Stimulated activated CD4-positive, alpha-beta T cell treated with anti-CD3 and anti-CD28 coated beads, Interleukin-4, amount 100 ng/mL, for 48 hours (primary cell): ENCODE data around the gene MAP3K21.
A peak's percentile ranks its signal among the peaks of the same experiment; 100 is the strongest.

Experiments used
- DNase-seq, 2 donors: peaks; one replicate each; pipeline ENCODE4 v3.0.0-alpha.2; 2020; ENCODE audit warnings: low read depth in 2 of 2

The MAP3K21 gene

DNA sequence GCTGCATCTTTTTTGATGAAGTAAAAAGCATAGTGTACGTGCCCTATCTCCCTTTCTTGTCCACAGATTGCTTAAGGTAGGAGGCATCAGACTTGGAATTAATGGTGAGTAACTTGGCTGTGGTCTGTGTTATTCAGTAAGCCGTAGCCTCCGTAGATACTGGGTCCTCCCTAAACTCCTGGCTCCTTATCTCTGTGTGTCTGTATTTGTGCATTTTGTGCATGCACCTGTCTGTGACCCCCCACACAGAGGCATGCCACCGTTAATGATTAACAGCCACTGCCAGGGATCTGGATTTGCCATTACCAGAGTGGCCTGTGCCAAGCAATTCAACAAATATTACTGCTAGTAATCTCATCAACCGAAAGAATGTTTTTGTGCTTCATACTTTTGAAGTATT is 31.9 kb downstream of the MAP3K21 start:
- no peak for DNase-seq

DNA sequence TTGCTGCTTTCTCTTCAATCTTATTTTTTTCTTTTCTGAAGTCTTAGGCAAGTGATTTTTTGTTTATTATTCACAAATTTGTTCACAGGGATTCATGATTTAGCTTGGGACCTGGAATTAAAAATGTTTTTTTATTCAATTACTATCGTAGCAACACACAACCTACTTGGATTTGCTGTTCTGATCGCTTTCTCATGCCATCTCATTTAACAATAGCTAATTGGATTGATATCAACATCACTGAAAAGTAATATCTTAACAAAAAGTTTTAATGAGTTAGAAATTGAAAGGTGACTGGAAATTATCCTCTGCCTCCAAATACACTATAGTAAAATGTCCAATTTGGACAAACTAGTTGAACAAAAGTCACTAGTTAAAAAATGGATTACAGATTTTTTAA is 32.4 kb downstream of the MAP3K21 start:
- DNase-seq, result no peak

DNA sequence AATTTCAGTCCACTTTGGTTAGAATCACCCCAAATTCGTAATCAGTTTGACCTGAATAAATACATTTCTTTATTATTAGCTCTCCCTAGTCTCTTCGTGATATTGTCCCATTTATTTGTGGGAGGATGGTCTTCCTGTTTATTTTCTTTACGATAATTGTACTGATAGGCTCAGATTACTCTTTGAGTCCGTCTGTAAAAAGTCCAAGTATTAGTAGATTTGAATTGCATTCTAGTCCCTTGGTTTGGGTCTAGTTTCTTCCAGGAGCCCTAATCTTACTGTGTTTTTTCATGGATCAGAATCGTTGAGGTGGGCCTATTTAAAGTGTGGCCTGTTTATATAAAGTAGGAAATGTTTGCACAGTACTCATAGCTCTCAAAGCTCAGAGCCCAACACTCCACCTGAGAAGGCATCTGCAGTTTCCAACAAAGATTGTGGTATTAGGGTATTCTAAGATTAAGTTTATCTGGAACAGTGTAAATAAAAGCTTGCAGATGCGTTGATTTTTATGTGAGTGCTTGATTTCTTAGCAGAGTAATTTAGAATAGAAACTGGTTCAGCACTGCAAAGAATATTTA is 33.1 kb downstream of the MAP3K21 start:
- DNase-seq, result no peak

DNA sequence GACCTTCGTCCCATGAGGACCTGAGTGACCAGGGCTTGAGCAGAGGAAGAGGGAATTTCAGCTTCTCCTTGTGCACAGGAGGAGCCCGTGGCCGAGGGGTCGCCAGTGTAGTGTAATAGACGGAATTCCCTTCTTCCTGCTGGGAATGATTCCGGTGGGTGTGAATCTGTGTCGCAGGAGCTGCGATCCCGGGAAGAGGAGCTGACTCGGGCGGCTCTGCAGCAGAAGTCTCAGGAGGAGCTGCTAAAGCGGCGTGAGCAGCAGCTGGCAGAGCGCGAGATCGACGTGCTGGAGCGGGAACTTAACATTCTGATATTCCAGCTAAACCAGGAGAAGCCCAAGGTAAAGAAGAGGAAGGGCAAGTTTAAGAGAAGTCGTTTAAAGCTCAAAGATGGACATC is 34.4 kb downstream of the MAP3K21 start:
- no peak for DNase-seq

DNA sequence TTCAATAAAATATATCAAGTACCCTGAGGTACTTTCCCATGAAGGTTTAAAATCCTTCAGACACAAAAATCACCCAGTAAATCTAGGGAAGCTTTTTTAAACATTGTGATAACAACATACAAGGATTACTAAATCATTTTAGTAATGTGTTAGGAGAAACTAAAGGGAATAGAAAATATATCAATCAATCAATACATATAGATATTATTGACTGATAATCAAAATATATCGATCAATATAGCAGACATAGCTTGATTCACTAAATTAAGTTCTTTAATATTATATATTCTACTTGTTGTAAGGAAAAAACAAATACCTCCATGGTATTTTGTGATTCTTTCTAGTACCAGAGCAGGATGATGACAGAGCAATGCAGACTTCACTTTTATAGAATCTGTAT is 35.2 kb downstream of the MAP3K21 start:
- DNase-seq, result no peak

DNA sequence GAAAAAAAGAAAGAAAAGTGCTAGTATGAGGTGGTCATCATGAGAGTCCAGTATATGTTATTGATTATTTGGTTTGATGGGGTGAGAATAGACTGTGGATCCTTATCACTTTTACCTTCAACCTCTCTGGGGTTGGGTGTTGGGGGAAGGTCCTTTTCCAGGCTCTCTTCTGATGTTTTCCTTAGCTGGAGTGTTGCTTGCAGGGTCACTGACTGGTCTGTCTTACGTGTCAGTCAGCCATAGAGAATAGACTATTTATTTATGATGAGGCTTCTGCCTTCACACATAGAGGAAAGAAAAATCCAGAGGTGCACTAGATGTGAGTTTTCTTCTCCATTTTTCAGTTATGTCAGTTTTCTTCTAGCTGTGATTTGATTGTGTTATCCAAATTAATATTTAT is 36.5 kb downstream of the MAP3K21 start:
- DNase-seq, result no peak

DNA sequence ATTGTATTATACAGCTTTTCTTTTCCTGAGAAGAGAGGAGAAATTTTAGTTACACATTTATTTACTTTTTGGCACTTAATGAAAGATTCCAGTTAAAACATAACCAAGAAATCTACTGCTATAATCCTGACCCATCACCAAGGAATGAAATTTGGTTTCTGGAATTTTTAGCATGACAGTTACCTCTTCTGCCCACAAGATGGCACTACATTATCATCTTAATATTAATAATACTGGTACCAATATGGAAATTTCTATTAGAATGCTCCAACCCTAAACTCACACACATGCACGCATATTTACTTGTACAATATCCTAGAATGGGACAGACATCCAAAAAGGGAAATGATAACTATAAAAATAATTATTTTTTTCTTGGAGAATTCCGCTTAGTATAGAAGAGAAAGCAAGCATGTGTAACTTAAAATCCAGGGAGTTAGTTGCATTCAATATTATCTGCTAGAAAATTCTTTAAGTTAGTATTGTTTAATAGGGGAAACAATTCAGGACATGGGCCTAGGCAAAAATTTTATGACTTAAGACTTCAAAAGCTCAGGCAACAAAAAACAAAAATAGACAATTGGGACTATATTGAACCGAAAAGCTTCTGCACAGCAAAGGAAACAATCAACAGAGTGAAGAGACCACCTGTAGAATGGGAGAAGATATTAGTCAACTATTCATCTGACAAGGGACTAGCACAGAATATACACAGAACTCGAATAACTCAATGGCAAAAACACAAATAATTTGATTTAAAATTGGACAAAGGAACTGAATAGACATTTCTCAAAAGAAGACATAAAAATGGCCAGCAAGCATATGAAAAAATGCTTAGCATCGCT is 37.4 kb downstream of the MAP3K21 start:
- DNase-seq, result no peak

DNA sequence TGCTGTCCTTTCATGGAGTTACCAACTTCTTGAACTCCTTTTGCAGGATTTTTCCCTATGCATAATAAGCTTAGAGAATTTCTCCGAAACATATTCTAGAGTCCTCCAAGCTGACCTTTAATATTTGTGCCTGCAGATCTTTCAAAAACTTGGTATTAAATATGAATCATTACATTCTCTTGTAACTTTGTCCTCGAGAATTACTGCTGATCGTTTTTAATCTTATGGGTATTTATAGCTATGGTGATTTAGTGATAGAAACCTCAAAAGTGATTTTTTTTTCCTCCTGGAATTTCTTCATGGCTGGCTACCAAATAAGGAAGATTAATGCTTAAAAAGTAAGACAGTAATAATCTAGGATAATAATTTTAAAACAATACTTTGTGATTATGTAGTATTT is 39.1 kb downstream of the MAP3K21 start:
- DNase-seq, result no peak

DNA sequence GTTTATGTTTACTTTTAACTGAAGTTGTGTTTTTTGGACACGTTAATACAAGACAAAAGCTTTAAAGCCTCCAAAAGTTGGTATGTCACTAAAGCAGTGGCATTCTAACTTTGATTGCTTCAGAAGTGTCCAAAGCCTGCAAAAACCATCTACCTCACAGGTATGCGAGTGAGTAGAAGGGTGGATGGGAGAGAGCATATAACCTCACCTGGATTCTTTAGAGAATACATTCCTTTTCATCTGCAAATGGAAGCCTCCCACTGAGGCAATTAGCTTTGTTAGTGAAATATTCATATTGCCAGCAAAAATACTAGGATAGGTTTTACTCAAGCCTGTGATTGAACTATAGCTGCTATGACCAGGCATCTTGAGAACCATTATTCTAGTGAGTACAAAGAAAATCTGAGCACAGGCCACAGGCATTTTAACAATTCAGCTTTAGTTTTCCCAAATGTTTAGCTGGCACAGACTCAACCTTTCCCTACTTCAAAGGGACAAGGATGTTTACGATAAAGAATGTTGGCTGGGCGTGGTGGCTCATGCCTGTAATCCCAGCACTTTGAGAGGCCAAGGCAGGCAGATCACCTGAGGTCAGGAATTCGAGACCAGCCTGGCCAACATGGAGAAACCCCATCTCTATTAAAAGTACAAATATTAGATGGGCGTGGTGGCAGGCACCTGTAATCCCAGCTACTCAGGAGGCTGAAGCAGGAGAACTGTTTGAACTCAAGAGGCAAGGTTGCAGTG is 39.7 kb downstream of the MAP3K21 start:
- DNase-seq, result no peak

DNA sequence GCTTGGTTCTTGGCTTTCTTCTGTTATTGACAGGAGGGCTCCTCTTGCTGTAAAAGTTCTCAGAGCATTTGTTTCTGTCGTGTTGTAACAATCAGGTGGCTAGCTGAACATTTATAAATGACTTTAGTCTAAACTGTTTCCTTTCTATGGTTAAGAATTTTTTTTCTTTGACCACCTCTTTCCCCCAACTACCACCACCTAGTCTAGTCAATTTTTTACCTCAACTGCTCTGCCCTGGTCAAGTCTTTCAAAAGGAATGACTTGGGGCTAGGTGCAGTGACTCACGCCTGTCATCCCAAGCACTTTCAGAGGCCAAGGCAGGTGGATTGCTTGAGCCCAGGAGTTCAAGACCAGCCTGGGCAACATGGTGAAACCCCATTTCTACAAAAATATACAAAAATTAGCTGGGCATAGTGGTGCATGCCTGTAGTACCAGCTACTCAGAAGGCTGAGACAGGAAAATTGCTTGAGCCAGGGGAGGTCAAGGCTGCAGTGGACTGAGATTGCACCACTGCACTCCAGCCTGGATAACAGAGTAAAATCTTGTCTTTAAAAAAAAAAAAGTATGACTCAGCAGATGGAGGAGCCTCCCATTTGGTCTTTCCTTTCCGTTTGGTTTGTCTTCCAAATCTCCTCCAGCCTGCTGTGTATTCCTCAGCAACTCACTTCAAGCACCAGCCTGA is 40.7 kb downstream of the MAP3K21 start:
- no peak for DNase-seq

DNA sequence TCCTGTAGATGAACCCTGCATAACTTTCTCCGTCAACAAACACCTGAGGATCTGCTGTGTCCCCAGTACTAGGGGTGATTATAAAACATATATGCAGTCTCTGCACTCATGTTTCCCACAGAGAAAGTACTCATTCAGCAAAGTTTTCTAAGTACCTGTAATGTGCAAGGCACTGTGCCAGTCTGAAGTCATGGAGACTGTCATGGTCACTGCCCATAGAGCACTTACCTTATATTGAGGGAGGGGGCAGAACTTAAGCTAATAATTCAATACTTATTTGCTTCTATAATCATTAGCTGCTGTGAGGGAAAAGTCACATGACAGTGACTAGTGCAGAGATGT is 41.2 kb downstream of the MAP3K21 start:
- DNase-seq, result no peak

DNA sequence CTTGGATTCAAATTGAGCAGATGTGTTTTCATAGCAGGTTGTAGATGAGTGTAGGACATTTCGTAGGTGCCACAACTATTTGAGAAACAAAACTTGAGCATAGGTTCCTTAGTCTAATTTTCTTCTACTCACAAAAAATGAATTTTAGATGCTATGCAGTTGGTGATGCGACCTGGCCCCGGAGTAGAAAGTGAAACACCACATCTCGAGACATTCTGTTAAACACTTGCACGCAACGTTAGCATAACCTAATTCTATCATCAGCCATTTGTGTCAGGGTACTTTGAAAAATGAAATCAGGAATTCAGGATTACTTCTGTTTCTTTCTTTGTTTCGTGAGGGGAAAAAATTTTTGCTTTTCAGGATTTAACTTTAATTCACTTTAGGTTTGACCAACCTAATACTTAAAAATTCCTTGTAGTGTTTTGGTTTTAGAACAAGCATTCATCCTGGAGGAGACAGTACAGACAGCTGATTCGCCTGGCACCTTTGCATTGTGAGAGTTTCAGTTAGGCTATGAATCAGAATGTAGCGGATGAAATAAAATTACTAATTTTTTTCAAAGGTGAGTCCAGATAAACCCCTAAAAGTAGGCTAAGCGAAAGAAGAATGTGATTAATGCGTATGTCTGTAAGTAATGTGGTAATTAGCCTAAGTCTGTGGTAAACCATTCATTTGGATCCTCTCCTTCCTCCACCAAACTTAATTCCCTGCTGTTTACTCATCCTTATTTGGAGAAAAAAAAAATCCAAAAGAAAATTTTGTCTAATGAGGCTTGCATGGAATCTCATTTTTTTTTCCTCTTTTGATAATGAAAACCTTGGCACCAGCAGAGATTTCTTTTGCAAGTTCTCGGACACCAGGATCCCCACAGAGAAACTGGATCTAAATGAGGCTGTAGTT is 44.9 kb downstream of the MAP3K21 start:
- DNase-seq, result no peak

DNA sequence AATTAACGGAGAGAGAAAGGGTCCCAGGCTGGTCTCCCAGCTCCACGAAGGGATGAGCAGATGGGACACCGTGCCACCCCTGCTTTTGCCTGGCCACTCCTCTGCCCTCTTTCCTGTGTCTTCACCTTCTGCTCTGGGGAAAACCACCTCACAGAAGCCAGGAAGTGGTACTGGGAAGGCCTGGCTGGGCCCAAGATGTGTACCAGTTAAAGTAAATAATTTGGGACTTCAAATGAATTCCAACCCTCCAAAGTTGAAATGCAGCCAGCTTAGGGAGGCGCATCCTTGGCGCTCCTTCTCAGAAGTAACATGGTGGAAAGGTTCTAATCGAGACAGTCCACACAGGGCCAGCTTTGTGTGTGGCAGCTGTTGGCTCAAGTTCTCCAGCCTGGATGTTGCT is 45.7 kb downstream of the MAP3K21 start:
- DNase-seq, result no peak

DNA sequence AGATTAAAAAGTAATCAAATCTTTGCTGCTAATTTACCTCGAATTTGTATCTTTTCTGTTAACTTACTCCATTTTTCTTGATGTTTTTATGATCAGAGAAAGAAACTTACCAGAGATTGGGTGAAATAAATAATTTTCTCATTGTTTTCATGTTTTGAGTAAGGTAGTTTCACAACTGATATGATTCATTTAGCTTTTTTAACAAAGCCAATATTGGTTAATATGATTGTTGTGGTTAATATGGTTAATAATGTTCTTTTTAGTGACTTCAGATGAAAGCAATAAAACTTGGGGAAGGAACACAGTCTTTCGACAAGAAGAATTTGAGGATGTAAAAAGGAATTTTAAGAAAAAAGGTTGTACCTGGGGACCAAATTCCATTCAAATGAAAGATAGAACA is 48.1 kb downstream of the MAP3K21 start:
- no peak for DNase-seq

DNA sequence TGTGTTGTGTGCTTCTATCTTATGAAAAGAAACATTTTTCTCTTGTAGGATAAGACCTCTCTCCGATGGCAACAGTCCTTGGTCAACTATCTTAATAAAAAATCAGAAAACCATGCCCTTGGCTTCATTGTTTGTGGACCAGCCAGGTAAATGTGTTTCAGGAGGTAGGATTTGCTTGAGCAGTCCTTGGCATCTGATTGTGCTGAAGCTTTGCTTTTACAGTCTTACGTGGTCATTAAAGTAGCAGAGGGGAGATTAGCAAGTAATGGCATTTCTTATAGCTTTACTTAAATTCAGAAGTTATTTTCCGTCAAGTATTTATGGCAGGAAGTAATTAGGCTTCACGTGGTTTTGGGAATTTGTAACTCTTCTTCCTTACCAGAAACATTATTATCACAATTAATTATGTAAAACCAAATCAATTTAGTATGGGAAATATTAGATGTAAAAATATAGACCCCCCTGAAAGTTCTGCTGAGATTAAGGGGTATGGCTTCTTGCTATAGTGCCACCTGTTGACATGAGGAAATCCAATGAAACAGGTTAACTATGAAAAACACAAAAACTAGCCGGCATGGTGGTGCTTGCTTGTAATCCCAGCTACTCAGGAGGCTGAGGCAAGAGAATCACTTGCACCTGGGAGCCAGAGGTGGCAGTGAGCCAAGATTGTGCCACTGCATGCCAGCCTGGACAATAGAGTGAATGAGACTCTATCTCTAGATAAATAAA is 49.0 kb downstream of the MAP3K21 start:
- DNase-seq, result no peak

DNA sequence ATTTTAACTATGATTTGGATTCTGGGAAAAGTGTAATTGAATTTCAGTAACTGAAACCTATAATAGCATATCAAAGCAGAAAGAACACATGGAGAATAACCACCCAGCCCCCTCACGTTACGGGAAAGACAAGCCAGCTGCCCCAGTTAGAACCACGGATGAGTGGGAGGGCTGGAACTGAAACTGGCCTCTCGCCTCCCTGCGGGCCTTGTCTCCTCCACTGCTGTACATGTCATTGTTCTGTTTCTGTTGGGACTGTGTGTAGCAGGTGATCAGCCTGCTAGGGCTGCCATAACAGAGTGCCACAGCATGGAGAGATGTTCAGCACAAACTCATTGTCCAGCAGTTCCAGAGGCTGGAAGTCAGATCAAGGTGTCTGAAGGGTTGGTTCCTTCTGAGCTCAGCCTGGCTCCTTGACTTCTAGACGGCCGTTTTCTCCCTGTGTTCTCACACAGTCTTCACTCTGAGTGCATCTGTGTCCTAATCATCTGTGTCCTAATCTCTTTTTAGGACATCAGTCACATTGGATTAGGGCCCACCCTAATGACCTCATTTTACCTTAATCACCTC is 52.4 kb downstream of the MAP3K21 start:
- DNase-seq, result peak in 1 of 2 donors; percentile 16

DNA sequence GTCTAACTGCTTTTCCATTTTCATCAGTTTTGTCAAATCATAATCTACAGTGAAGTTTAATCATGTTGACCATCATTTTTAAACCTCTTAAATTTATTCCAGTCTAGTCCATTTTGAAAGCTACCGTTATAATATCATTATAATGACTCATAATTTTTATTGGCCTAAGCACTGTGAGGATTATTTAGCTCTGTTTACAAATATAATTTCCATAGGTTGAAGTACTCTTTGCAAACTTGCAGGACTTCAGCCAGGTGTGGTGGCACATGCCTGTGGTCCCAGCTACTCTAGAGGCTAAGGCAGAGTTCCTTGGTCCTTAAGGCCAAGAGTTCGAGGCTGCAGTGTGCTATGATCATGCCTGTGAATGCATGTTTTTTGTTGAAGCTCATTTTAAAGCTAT is 54.3 kb downstream of the MAP3K21 start:
- DNase-seq, result no peak

DNA sequence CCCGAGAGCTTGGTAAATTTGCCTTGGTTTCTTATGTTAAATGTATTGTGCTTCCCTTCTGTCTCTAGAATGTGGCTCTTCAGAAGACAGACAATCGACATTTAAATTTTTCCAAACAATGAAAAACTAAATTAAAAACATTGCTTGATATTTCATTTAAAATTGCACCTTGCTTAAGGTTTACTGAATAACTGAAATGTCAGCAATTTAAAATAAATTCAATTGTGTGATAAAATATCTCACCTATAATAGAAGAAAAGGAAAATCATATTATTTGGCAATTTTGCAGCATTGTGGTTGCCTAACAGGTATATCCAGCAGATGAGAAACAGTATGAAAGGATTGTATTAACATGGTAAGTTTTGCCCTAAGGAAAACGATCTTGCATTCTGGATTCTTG is 56.5 kb downstream of the MAP3K21 start:
- no peak for DNase-seq

DNA sequence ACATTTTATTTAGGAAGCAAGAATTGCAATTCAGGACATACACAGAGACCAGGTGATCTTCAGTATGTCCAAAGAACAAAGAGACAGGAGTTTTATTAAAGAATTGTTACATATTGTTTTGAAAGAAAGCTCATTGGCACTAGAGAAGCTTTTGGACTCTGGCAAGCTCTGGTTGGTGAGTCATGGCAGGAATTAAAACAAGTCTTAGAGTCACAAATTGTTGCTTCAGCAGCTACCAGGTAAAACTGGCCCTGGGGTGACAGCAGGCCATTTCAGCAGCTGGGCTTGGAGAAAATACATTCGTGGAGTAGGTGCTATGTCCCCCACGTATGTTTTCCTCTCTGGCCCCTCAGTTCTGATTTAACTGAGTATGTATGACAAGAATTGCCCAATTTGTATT is 58.8 kb downstream of the MAP3K21 start:
- DNase-seq, result no peak

DNA sequence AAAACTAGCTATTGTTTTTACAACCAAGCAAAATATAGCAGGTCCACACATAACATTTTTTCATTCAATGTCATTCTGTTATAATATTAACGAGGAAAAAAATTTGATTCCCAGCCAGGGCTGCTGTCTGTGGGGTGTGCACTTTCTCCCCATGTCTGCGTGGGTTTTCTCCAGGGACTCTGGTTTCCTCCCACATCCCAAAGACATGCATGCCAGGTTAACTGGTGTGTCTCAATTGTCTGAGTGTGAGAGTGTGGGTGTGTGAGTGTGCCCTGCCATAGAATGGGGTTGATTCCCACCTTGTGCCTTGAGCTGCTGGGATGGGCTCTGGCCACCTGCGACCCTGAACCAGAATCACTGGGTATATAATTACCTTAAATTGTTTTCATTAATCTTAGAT is 60.1 kb downstream of the MAP3K21 start:
- no peak for DNase-seq
